Measurements from ENCODE around the gene CACNA2D2.

CACNA2D2 gene

GRCh38 chr3:50317300-50317699 lies 186.1 kb downstream of the CACNA2D2 start:
- no peak for DNase-seq (ENCODE audit: low read depth in 1 of 2, low spot score in 1 of 2)

- peak; percentile 57 for DNase-seq (ENCODE audit: low read depth in 1 of 2, low spot score in 1 of 2)
These were observed 186.7 kb downstream of the CACNA2D2 start for GRCh38 chr3:50316657-50317242.

GRCh38 chr3:50314816-50315215 lies 188.6 kb downstream of the CACNA2D2 start:
- no peak for DNase-seq (ENCODE audit: low read depth in 1 of 2, low spot score in 1 of 2)

GRCh38 chr3:50314342-50314741 lies 189.1 kb downstream of the CACNA2D2 start:
- no peak for DNase-seq (ENCODE audit: low read depth in 1 of 2, low spot score in 1 of 2)

Data from activated T-helper 1 cell treated with anti-CD3 and anti-CD28 coated beads, Interleukin-2, amount 50 U/mL, for 16 hours (primary cell).